Ishikawa (cell line): ENCODE results near the gene ANKRD28.

Experiments used
- CEBPB ChIP-seq: IDR thresholded peaks from 2 replicates; pipeline ENCODE4 v1.6.1; 2012
- CREB1 ChIP-seq: IDR thresholded peaks from 2 replicates; pipeline ENCODE4 v1.6.1; 2012; ENCODE audit warnings: low read depth
- EGR1 ChIP-seq: IDR thresholded peaks from 2 replicates; pipeline ENCODE4 v1.6.1; 2012
- EP300 ChIP-seq: IDR thresholded peaks from 2 replicates; pipeline ENCODE4 v1.6.1; 2012; ENCODE audit warnings: borderline replicate concordance
- FOXM1 ChIP-seq: IDR thresholded peaks from 2 replicates; pipeline ENCODE4 v1.6.1; 2012; ENCODE audit warnings: low read depth, borderline replicate concordance
- NFIC ChIP-seq: IDR thresholded peaks from 2 replicates; pipeline ENCODE4 v1.6.1; 2012
- RAD21 ChIP-seq: IDR thresholded peaks from 2 replicates; pipeline ENCODE4 v1.6.1; 2012; ENCODE audit warnings: low read depth
- TAF1 ChIP-seq: IDR thresholded peaks from 2 replicates; pipeline ENCODE4 v1.6.1; 2012; ENCODE audit warnings: low read depth, mild to moderate bottlenecking
- TCF12 ChIP-seq: IDR thresholded peaks from 2 replicates; pipeline ENCODE4 v1.6.1; 2012; ENCODE audit warnings: low read depth
- TEAD4 ChIP-seq: IDR thresholded peaks from 2 replicates; pipeline ENCODE4 v1.6.1; 2012
- YY1 ChIP-seq: IDR thresholded peaks from 2 replicates; pipeline ENCODE4 v1.6.1; 2012; ENCODE audit warnings: low read depth
- ZBTB7A ChIP-seq: IDR thresholded peaks from 2 replicates; pipeline ENCODE4 v1.6.1; 2012; ENCODE audit warnings: low read depth
- TF ChIP-seq, protein P1 (sequence below): IDR thresholded peaks from 2 replicates; pipeline ENCODE4 v1.6.1; 2012
- TF ChIP-seq, protein P2 (sequence below): IDR thresholded peaks from 2 replicates; pipeline ENCODE4 v1.6.1; 2012
- TF ChIP-seq, protein P3 (sequence below): IDR thresholded peaks from 2 replicates; pipeline ENCODE4 v1.6.1; 2012; ENCODE audit warnings: low read depth, mild to moderate bottlenecking

Gene ANKRD28

DNA sequence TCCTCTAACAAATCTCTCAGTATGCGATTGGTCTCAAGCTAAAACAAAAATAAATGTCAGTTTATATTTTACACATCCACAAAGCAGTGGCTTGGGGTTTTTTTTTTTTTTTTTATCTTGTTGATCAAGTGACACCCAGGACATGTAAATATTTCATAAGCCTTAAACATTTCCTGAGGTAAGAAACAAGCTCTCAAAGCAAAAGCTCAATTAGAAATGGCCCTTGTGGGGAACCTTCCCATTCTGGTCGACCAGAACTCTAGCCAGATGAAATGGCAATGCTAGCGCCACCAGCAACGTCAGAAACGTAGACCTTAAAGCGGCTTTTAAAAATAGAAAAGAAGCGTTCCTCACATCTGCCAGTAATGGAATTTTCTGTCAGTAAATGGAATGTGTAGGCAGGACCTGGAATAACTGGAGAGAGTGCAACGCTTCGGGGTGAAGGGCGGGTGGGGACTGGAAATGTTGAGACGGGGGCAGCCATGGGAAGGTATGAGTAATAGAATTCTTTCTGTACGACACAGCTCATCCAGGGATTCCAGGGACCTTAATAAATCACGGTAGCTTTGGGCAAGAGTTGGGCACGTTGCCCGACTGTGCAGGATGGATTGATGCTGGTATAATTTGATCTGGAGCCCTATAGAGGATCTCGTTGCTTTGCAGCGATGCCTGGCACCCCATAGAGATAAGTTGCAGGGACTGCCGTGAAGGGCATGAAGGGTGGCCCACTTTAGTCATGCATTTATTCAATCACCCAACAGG lies 151.9 kb downstream of the ANKRD28 start:
- TF ChIP-seq, protein P1, sequence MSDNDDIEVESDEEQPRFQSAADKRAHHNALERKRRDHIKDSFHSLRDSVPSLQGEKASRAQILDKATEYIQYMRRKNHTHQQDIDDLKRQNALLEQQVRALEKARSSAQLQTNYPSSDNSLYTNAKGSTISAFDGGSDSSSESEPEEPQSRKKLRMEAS = no peak
- no peak; the same call in 1 of the 2 replicates for TF ChIP-seq CEBPB
- TF ChIP-seq NFIC = peak; percentile 77
- peak; percentile 80 for TF ChIP-seq TEAD4
- no peak for TF ChIP-seq EGR1
- peak; percentile 73 for TF ChIP-seq EP300
- TF ChIP-seq TCF12 = peak; percentile 73

DNA sequence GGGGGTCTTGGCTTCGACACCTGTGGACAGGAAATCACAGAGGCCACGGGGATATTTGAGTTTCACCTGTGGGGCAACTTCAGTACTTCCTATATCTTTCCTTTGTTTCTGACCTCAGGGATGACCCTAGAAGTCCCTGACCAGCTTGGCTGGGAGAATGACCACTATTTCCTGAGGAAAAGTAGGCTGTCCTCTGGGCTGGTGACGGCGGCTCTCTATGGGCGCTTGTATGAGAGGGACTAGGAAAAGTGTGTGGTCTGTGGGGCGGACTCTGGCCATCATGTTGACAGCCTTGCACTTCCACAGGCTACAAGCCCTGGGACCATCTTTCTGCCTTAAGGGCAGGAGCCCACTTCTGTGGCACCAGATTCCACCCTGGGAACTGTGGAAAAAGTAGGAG lies 152.5 kb downstream of the ANKRD28 start:
- TF ChIP-seq CREB1 (no peak), YY1 (no peak), EGR1 (no peak), RAD21 (no peak), EP300 (no peak), NFIC (no peak), CEBPB (no peak), TAF1 (no peak), TCF12 (no peak)
- TF ChIP-seq, protein P2, sequence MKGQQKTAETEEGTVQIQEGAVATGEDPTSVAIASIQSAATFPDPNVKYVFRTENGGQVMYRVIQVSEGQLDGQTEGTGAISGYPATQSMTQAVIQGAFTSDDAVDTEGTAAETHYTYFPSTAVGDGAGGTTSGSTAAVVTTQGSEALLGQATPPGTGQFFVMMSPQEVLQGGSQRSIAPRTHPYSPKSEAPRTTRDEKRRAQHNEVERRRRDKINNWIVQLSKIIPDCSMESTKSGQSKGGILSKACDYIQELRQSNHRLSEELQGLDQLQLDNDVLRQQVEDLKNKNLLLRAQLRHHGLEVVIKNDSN = no peak
- TF ChIP-seq, protein P3, sequence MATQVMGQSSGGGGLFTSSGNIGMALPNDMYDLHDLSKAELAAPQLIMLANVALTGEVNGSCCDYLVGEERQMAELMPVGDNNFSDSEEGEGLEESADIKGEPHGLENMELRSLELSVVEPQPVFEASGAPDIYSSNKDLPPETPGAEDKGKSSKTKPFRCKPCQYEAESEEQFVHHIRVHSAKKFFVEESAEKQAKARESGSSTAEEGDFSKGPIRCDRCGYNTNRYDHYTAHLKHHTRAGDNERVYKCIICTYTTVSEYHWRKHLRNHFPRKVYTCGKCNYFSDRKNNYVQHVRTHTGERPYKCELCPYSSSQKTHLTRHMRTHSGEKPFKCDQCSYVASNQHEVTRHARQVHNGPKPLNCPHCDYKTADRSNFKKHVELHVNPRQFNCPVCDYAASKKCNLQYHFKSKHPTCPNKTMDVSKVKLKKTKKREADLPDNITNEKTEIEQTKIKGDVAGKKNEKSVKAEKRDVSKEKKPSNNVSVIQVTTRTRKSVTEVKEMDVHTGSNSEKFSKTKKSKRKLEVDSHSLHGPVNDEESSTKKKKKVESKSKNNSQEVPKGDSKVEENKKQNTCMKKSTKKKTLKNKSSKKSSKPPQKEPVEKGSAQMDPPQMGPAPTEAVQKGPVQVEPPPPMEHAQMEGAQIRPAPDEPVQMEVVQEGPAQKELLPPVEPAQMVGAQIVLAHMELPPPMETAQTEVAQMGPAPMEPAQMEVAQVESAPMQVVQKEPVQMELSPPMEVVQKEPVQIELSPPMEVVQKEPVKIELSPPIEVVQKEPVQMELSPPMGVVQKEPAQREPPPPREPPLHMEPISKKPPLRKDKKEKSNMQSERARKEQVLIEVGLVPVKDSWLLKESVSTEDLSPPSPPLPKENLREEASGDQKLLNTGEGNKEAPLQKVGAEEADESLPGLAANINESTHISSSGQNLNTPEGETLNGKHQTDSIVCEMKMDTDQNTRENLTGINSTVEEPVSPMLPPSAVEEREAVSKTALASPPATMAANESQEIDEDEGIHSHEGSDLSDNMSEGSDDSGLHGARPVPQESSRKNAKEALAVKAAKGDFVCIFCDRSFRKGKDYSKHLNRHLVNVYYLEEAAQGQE = no peak

DNA sequence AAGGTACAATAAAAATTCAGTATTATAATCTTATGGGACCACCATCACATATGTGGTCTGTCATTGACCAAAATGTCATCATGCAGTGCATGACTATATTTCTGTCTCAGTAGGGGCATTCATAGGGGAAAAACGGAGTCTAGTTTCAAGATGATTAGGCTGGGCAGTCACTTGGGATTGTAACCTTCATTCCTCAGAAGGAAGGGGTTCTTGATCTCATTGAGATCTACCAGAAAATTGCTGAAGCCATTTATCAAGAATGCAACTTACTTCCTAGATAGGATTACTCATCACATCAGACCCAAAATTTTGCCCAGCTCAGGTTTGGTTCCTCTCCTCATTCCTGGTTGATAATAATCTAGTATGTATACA lies 158.9 kb downstream of the ANKRD28 start:
- TF ChIP-seq CREB1 (no peak), TEAD4 (no peak), NFIC (no peak), TAF1 (no peak), ZBTB7A (no peak), EGR1 (no peak), YY1 (no peak)
- TF ChIP-seq, protein P3 = no peak
- TF ChIP-seq, protein P2 = no peak

DNA sequence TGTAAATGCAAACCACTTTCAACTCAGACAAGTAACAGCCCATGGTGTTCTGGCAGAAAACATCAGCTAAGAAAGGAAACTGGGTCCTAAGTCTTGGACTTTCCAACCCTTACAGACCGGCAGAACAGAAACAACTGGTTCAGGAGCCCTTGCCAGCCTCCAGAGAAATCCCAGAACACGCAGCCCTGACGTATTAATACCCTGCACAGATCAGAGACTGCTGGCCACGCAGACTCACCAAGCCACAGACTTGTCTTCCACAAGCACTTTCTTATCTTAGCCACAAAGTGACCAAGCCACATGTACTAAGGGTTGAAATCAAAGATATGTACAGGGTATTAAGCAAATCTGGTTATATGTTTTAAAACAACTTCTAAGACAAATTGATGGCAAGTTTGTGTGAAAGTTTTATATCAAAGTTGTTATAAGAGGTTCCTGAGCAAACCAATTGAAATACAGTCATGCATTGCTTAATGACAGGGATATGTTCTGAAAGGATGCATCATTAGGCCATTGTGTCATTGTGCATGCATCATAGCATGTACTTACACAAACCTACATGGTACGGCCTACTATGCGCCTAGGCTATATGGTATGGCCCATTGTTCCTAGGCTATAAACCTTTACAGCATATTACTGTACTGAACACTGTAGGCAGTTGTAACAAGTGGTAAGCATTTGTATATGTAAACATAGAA lies 159.4 kb downstream of the ANKRD28 start:
- TF ChIP-seq, protein P3 = no peak
- no peak for TF ChIP-seq CREB1
- no peak for TF ChIP-seq TCF12
- no peak for TF ChIP-seq TAF1
- TF ChIP-seq RAD21 = no peak
- TF ChIP-seq NFIC = no peak
- TF ChIP-seq EP300 = no peak
- TF ChIP-seq, protein P1 = no peak
- no peak for TF ChIP-seq FOXM1
- TF ChIP-seq EGR1 = no peak
- TF ChIP-seq CEBPB = no peak
- no peak for TF ChIP-seq ZBTB7A
- TF ChIP-seq YY1 = no peak
- TF ChIP-seq, protein P2 = no peak
- no peak for TF ChIP-seq TEAD4
